Endometrium (tissue), 2 donors: ENCODE measurements around the gene ASIC4.
A peak's percentile ranks its signal among the peaks of the same experiment; 100 is the strongest.

Source experiments
- FAIRE-seq: peaks from 2 replicates; lab custom pipeline; 2012; peaks lifted over from hg19 to GRCh38; lab: Jason Lieb, UNC
- donor health status: control.
- donor health status: control.

The ASIC4 gene

GRCh38 chr2:219514836-219515235 is 554 bp downstream of the ASIC4 start:
- no peak for FAIRE-seq

DNA sequence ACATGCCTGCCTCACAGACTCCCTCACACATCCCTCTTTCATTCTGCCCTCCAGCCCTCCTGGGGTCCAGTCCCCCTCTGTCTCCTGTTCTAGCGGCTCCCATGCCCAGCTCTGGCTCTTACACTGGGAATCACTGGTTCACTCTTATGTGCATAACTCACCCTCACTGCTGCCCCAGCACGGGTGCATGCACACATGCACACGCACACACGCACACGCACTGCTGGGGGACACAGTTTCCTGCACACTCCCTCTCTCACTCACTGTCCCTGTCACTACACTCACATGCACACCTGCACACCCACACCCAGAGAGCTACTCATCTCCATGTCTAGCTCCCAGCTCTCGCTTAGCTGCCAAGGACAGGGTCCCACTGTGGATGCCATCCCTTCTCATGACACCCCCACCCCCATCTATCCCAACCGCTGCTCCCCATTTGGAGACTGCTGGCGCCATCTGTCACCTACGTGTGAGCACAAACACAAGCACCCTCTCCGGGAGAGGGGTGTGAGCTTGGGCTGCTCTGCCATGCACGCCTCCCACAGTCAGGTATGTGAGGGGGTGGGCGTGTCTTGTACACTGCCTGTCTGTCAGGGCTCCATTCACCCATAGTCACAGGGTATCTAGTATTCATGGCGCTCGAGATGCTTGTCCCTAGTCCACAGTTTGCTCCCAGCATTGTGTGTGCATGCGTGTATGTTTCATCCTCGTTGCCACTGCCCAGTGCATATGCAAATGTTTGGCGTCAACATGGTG is 1.8 kb downstream of the ASIC4 start:
- no peak for FAIRE-seq

DNA sequence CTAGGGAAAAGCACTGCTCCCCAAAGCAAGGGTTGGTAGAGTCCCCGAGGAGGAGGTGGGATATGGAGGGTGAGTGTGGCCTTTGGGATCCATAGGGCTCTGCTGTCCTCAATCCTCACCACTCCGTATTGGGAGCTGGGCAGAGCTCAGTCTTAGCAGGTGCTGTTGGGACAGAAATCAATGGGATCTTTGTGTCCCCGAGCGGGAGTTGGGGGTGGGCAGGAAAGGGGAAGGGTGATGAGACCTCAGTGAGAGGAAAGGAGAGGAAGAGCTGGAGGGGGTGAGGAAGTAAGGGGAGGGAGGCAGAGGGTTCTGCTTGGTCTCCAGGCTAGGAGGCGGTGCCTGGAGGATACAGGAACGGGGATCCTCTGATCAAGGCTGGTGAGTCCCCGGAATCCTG is 2.6 kb downstream of the ASIC4 start:
- no peak for FAIRE-seq

DNA sequence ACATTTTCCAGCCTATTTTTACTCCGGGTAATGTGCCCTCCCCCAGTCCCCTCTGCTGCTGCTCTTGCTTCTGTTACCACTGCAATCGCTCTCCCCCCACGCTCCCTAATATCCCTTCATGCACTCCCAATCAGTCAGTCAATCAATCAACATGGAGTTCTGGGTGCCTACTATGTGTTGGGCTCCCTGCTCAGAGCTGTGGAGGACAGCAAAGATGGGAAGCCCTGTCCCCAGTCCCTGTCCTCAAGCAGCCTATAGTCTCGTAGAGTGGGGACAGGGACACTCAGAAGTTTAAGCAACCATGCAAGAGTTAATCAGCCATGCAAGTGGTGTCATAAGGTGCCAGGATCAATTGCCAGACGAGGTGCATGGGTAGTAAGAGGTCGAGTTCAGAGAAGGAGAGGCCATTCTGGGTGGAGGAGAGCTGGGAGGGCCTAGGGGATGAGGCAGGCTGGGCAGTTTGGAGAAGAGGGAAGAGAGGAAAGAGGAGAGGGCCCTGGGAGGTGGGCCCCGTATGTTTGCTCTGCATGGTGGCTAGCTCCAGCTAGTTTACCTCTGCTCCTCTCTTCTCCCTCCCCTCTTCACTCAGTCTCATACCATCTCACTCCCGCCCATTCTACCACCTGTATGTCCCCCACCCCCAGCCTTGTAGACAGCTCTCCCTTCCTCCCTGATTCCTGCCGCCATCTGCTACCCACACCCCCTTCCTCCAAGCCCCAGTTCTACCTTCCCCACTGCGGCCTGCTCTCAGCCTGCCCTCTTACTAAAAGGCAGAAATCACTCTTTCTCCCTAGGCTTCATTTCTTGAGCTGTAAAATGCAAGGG is 3.9 kb downstream of the ASIC4 start:
- no peak for FAIRE-seq

DNA sequence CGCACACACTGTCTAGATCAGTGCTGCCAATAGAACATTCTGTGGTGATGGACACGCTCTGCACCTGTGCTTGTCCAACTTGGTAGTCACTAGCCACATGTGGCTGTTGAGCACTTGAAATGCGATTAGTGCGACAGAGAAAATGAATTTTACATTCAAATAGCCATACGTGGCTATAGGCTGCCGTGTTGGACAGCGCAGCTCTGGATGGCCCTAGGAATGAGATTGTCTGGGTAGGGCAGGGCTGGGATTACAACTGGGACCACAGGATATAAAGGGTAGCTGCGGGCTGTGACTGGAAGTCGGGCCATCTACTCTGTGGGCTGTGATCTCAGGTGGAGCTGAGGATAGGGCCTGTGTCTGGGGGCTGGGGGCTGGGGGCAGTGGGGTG is 5.2 kb downstream of the ASIC4 start:
- no peak for FAIRE-seq

- FAIRE-seq = no peak
Observed at GRCh38 chr2:219520079-219520478, 5.8 kb downstream of the ASIC4 start.

DNA sequence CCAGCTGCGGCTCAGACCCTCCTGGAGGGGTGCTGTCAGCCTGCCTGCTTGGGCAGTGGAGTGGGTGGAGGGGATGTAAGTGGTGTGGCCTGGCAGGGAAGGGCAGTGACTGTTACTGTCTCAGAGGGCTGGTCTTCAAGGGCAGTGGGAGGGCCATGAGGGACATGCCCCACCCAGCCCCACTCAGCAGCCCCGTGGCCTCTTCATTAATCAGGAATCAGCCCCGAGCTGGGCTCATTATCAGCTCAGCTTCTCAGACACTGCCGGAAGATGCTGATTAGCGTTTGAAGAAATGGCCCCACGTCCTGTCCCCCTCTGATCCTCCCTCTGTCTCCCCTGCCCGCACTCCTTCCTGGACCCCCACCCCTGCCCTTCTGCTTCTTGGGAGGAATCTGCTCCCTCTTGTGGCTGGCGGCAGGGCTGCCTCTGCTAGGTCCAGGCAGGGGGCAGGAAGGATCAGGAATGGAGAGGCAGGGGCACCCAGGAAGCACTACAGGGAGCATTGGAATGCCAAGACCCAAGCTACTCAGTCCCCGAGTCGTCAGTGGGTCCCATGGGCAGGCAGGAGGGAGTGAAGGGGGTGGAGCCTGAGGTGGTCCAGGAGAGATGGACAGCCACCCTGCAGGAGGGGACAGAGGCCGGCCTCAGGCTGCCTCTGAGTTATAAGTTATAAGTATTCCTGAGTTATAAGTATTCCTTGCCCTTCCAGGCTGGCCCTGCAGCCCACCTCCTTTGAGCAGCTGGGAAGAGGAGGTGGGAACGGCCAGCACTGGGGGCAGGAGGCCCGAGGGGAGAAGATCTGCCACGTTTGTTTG is 7.0 kb downstream of the ASIC4 start:
- no peak for FAIRE-seq

GRCh38 chr2:219522111-219523030 is 8.1 kb downstream of the ASIC4 start:
- FAIRE-seq = no peak

- FAIRE-seq = no peak
Observed at GRCh38 chr2:219523031-219523671, 8.9 kb downstream of the ASIC4 start.

DNA sequence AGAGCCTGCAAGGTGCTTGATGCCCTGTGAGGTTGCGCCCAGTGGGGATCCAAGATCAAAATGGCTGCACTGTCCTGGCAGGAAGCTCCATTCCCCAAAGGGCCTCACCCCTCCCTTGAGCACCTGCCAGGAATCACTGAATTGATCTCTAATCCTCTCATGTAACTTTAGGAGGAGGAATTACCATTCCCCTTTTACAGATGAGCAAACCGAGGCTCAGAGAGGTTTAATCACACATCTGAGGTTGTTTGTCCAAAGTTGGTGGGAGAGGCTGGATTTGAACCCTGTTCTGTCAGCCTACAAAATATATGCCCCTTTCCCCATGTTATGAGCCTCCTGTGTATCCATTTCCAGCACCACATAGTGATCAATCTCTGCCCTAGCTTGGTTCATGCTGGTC is 10.5 kb downstream of the ASIC4 start:
- no peak for FAIRE-seq

DNA sequence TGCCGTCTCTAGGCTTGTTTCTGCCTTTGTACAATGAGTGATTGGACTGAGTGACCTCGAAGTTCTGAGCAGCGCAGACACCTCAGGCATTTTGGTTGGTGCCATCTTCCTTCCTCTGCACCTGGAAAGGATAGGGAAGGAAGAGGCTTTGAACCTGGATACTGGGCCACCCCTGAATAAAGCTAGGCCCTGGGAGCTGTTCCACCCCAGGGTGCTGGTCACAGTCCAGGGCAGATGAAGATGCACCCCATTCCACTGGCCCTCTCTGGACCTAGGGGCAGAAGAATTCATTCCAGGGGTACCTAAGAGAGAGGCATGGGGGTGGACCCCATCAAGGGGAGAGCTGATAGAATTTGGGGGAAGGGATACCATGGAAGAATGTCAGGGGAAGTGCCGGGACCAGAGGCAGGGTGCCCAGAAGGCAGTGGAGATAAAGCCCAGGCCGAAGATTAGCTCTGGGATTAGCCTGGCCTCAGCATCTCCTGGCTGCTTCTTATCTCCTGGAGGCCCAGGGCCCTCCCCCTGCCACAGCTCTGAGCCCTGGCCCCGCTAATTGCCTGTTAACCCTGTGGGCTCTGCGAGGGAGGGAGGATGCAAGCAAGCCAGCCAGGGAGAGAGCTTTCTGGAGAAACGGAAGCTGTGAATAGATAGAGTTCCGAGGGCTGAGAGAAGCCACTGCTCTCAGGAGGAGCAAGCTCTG is 11.4 kb downstream of the ASIC4 start:
- FAIRE-seq = no peak

- no peak for FAIRE-seq
Observed at GRCh38 chr2:219526320-219527075, 12.2 kb downstream of the ASIC4 start.

GRCh38 chr2:219527076-219527394 is 12.8 kb downstream of the ASIC4 start:
- FAIRE-seq = no peak

GRCh38 chr2:219527472-219527871 is 13.2 kb downstream of the ASIC4 start:
- FAIRE-seq = no peak

- peak; percentile 18 for FAIRE-seq
Observed at GRCh38 chr2:219530048-219530963, 16.0 kb downstream of the ASIC4 start.

DNA sequence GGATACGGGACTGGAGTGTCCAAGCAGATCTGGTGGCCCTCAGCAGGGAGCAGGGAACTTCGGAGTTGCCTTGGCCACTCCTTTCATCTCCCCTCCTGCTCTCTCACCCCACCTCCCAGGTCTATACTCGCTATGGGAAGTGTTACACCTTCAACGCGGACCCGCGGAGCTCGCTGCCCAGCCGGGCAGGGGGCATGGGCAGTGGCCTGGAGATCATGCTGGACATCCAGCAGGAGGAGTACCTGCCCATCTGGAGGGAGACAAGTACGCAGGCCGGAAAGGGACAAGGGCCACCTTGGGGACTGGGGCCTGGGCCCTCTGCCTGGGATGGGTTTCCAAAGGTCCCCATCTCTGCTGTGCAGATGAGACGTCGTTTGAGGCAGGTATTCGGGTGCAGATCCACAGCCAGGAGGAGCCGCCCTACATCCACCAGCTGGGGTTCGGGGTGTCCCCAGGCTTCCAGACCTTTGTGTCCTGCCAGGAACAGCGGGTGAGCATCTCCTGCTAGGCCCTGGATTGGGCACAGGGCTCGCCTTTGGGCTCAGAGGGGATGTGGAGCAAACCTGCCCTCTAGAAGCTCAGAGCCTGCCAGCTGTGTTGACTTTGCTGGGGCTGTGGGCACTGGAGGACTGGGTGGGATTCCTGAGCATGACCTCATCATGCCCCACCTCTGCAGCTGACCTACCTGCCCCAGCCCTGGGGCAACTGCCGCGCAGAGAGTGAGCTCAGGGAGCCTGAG is 17.5 kb downstream of the ASIC4 start:
- FAIRE-seq = no peak

DNA sequence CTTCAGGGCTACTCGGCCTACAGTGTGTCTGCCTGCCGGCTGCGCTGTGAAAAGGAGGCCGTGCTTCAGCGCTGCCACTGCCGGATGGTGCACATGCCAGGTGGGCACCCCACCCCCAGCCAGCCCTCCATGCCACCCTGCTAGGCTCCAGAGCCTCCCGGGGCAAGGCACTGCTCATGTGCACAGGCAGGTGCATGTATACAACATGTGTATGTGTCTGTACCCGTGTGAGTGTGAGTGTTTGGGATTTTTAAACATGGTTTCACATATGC is 18.0 kb downstream of the ASIC4 start:
- no peak for FAIRE-seq

GRCh38 chr2:219533930-219534661 is 19.8 kb downstream of the ASIC4 start:
- FAIRE-seq = no peak
